Stimulated activated CD4-positive, alpha-beta T cell treated with anti-CD3 and anti-CD28 coated beads, Interleukin-1b, Interleukin-23, amount 100 ng/mL, for 4 hours (primary cell): ENCODE results near the gene SSTR1.

Source experiments
- DNase-seq, 2 donors: peaks; one replicate each; pipeline ENCODE4 v3.0.0-alpha.2; 2020; ENCODE audit warnings: low read depth in 2 of 2

SSTR1 gene

GRCh38 chr14:38233218-38233617 lies 25.5 kb downstream of the SSTR1 start:
- DNase-seq, result no peak

- no peak for DNase-seq
These were observed 30.6 kb downstream of the SSTR1 start for GRCh38 chr14:38238332-38238731.

- DNase-seq, result no peak
These were observed 31.2 kb downstream of the SSTR1 start for GRCh38 chr14:38238878-38239277.

GRCh38 chr14:38243696-38244240 lies 36.1 kb downstream of the SSTR1 start:
- no peak for DNase-seq

GRCh38 chr14:38248321-38249028 lies 40.8 kb downstream of the SSTR1 start:
- DNase-seq, result no peak

- DNase-seq, result no peak
These were observed 42.6 kb downstream of the SSTR1 start for GRCh38 chr14:38250331-38250730.

GRCh38 chr14:38252066-38252710 lies 44.5 kb downstream of the SSTR1 start:
- DNase-seq, result no peak

- DNase-seq, result no peak
These were observed 46.0 kb downstream of the SSTR1 start for GRCh38 chr14:38253676-38254075.

- DNase-seq, result peak in 1 of 2 donors; percentile 1
These were observed 47.1 kb downstream of the SSTR1 start for GRCh38 chr14:38254571-38255407.

- peak in 1 of 2 donors; percentile 1 for DNase-seq
These were observed 47.6 kb downstream of the SSTR1 start for GRCh38 chr14:38255408-38255672.

- DNase-seq, result peak in 1 of 2 donors; percentile 1
These were observed 48.2 kb downstream of the SSTR1 start, which contains the start of gene CLEC14A for GRCh38 chr14:38255673-38256532. TSS of gene CLEC14A (minus strand) at chr14:38256093. CDS start at chr14:38256022, 71 bp downstream.

- no peak for DNase-seq
These were observed 48.8 kb downstream of the SSTR1 start for GRCh38 chr14:38256533-38256840.

GRCh38 chr14:38257507-38257906 lies 49.8 kb downstream of the SSTR1 start:
- no peak for DNase-seq

GRCh38 chr14:38261620-38262019 lies 53.9 kb downstream of the SSTR1 start:
- DNase-seq, result no peak
